Left ventricle myocardium inferior (tissue), 1 donor: ENCODE measurements around the gene TRAPPC6A. TPM values are rescaled to one million over a fixed set of nuclear protein-coding genes. Genes with fewer than 3 reads are reported as not detected.
A peak's percentile ranks its signal among the peaks of the same experiment; 100 is the strongest.

Experiments
- DNase-seq: peaks from one replicate; pipeline ENCODE4 v3.0.0-alpha.2; 2020
- H3K27ac ChIP-seq: fragments of 200-600 bp; replicated peaks from 2 replicates; pipeline ENCODE4 v1.8.0; 2021
- H3K27me3 ChIP-seq: fragments of 200-600 bp; 2 replicates; pipeline ENCODE4 v1.8.0; 2021; ENCODE audit warnings: low read depth
- H3K36me3 ChIP-seq: fragments of 200-600 bp; 2 replicates; pipeline ENCODE4 v1.8.0; 2021
- H3K4me1 ChIP-seq: fragments of 200-600 bp; 2 replicates; pipeline ENCODE4 v1.8.0; 2021
- H3K4me3 ChIP-seq: fragments of 200-600 bp; 2 replicates; pipeline ENCODE4 v1.8.0; 2021; ENCODE audit warnings: mild to moderate bottlenecking, moderate library complexity
- H3K9me3 ChIP-seq: fragments of 200-600 bp; replicated peaks from 2 replicates; pipeline ENCODE4 v1.8.0; 2021
- CTCF ChIP-seq: fragments of 200-600 bp; IDR thresholded peaks from 2 replicates; pipeline ENCODE4 v1.8.0; 2021; ENCODE audit warnings: antibody characterized with exemption, mild to moderate bottlenecking, borderline replicate concordance
- intact Hi-C: fragments of 100-400 bp; cut with micrococcal nuclease; formaldehyde crosslinking; loops from one replicate; pipeline ENCODE4 v1.11.0; 2022
- total RNA-seq: library from RNA; stranded (reverse); fragmentation: NEBNext Ultra II Directional; extraction: Animal tissue kit (Norgen Biotek cat#: 25700); gene quantifications from one replicate; pipeline ENCODE4 v1.2.1, GENCODE V29; 2021
- donor health status: DM: no; HTN: yes; CAD: no; lungs with severe emphysema.

The TRAPPC6A gene
- total RNA-seq, 1 donor from 2014 or later, result 15.8 TPM

DNA sequence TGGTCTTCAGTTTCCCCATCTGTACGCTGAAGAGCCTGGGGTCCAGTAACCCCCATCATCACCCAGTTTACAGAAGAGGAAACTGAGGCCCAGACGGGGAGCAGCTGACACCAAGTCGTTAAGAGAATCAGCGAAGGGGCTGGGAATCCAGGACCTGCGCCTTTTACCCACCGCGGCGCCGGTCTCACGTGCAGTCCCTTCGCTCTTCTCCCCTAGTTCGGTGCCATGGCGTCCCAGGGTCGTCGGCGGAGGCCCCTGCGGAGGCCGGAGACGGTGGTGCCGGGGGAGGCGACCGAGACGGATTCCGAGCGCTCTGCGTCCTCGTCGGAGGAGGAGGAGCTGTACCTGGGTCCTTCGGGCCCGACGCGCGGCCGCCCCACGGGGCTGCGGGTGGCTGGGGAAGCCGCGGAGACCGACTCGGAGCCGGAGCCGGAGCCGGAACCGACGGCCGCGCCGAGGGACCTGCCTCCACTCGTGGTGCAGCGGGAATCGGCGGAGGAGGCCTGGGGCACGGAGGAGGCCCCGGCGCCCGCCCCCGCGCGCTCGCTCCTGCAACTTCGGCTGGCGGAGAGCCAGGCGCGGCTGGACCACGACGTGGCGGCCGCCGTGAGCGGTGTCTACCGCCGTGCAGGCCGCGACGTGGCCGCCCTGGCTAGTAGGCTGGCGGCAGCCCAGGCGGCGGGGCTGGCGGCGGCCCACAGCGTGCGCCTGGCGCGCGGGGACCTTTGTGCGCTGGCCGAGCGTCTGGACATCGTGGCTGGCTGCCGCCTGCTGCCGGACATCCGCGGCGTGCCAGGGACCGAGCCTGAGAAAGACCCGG lies 1.2 kb upstream of the TRAPPC6A start:
- peaks cover 39% of the 10 kb centered on the region for H3K4me1 ChIP-seq
- H3K27me3 ChIP-seq, result no peaks in the 10 kb centered on the region
- intact Hi-C loops, result no loop called here
- peaks cover 4% of the 10 kb centered on the region for H3K36me3 ChIP-seq
- H3K4me3 ChIP-seq, result peak overlapping the region; percentile 87
- TF ChIP-seq CTCF, result no peak
- H3K27ac ChIP-seq, result peak overlapping the region; percentile 91
- H3K9me3 ChIP-seq, result no peaks in the 10 kb centered on the region
- no peak for DNase-seq

DNA sequence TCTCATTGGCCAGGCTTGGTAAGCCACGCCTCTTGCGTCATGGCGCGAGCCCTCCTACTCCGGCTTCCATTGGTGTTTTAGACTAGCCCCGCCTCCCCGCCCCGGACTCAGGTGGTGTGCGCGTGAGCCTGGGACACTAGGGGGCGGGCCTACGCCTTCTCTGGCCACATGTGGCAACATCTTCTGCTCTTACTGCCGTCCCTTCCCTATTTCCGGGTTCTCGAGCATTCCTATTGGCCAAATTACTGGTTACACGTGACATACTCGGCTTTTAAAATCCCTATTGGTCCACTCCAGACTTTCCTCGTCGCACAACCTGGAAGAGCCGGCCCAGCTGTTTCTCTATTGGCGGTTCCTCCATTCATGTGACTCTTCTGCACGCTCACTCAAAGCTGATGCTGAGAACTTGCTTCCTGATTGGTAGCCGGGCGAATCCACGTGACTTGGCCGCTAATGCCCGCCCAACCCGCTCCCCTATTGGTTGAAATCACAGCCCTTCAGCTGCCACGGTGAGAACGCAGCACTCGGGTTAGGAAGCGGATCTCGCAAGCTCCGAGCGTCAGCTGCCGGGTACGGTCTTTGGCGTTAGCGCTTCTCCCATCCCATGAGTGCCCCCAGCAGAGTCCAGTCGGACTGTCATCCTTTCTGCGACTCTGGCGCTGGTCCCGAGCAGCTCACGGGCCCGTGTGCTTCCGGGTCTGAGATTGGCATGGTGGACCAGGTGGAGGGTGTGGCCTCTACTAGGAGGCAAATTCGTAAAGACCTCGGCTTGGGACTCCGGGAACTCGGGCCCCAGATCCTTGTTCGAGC lies 430 bp upstream of the TRAPPC6A start, which contains the start of gene BLOC1S3:
Gene BLOC1S3 (plus strand): TSS at position 523 of the 810 bp plus-strand sequence. CDS start 513 bp downstream, outside the sequence.
- Histone ChIP-seq H3K4me3 (peak within 1 kb of the TSS; percentile 87), H3K27ac (peak within 1 kb of the TSS; percentile 91), H3K27me3 (no peaks in the 10 kb centered on the region), H3K9me3 (no peaks in the 10 kb centered on the region), H3K4me1 (peaks cover 39% of the 10 kb centered on the region), H3K36me3 (peaks cover 4% of the 10 kb centered on the region)
- peak; percentile 100 for DNase-seq
- intact Hi-C loops, result no loop called here
- peak; percentile 54 for TF ChIP-seq CTCF

GRCh38 chr19:45175515-45176345 lies 2.3 kb downstream of the TRAPPC6A start:
- peaks cover 49% of the 10 kb centered on the region for H3K4me1 ChIP-seq
- TF ChIP-seq CTCF, result no peak
- intact Hi-C loops, result no loop called here

DNA sequence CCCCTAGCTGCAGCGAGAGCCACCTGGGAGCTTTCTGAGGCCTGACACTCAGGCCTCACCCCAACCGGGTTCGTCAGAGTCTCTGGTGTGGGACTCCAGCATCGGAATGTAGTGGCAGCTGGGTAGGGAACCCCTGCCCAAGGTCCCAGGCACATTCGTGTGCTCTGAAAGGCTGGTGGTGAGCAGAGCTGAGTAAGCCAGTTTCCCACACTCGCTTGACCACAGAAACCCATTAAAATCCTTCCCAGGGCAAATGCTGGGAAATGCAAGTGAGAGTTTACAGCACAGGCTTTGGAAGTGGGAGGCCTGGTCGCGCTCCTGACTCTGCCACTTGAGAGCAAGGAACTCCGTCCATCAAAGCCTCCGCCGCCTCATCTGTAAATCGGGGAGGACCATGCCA lies 4.2 kb downstream of the TRAPPC6A start:
- intact Hi-C loops, result no loop called here
- Histone ChIP-seq H3K36me3 (no peaks in the 10 kb centered on the region), H3K27ac (no peak overlapping the region), H3K27me3 (no peaks in the 10 kb centered on the region), H3K4me3 (no peak overlapping the region), H3K9me3 (no peaks in the 10 kb centered on the region), H3K4me1 (peaks cover 30% of the 10 kb centered on the region)
- DNase-seq, result no peak
- TF ChIP-seq CTCF, result no peak

More at GRCh38 chr19:45175515-45176345, 2.3 kb downstream of the TRAPPC6A start:
- no peaks in the 10 kb centered on the region for H3K36me3 ChIP-seq
- no peak overlapping the region for H3K27ac ChIP-seq
- H3K27me3 ChIP-seq, result no peaks in the 10 kb centered on the region
- no peaks in the 10 kb centered on the region for H3K9me3 ChIP-seq
- H3K4me3 ChIP-seq, result no peak overlapping the region
- no peak for DNase-seq

DNA sequence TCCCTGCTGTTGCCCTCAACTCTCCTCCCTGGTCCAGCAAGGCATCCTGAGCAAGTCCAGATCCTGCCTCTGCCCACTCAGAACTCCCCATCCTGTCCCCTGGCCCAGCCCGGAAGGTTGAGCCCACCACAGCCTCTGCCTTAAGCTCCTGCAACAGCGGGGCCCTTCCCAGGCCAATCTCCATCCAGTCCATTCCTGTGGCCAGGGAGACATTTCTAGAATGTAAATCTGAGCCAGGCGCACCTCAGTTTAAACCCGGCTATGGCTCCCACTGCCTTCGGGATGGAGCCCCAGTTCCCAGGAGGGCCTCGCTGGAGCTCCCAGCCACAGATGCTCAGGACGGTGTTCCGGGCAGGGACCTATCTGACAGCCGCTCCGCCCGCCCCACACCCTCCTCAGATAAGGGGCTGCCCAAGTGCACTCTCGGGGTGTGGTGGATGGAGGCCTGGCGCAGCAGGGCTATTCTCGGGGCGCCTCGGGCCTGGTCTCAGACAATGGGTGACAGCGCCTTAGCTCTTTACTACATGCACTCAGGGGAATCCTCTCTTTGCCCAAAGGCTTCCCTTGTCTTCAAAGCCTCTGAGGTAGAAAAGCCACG lies 5.3 kb downstream of the TRAPPC6A start:
- TF ChIP-seq CTCF, result no peak
- Histone ChIP-seq H3K9me3 (no peaks in the 10 kb centered on the region), H3K36me3 (no peaks in the 10 kb centered on the region), H3K4me1 (peaks cover 25% of the 10 kb centered on the region), H3K27ac (peak overlapping the region; percentile 72), H3K4me3 (no peak overlapping the region), H3K27me3 (no peaks in the 10 kb centered on the region)
- DNase-seq, result no peak
- intact Hi-C loops, result no loop called here
